ENCODE measurements around the gene LRTM1. TPM values are rescaled to one million over a fixed set of nuclear protein-coding genes. Genes with fewer than 3 reads are reported as not detected.

The LRTM1 gene
- total RNA-seq, 1 experiment from 2014 or later: not detected

GRCh38 chr3:54878145-54878544 lies 49.7 kb downstream of the LRTM1 start:
- peaks cover 3% of the 10 kb centered on the region; the same call in 1 of the 2 replicates for H3K4me1 ChIP-seq (ENCODE audit: insufficient read depth, low read length)
- no peak overlapping the region for H3K9ac ChIP-seq (ENCODE audit: extremely low read depth, insufficient read length, low read length)
- Mint-ChIP-seq H3K4me1 (peaks cover 18 to 25% of the 10 kb centered on the region in 2 experiments), H3K27me3 (ENCODE audit: low read depth) (no peaks in the 10 kb centered on the region), H3K36me3 (ENCODE audit: insufficient read depth in 1 of 3, low read depth in 3 of 3) (0 out of 7 replicates have a peak, but pooled peaks cover 0 to 3% (median 2%) of the 10 kb centered on the region in 3 experiments), H3K9me3 (no peaks in the 10 kb centered on the region), H3K27ac (no peak overlapping the region), H3K4me3 (no peak overlapping the region)
- H3K27ac ChIP-seq (ENCODE audit: insufficient read length, low read depth, low read length): no peak overlapping the region
- no peak overlapping the region for H3K56ac ChIP-seq (ENCODE audit: insufficient read length, low read depth, low read length)
- H3K4ac ChIP-seq (ENCODE audit: low read depth, low read length): no peak overlapping the region
- H3K79me2 ChIP-seq (ENCODE audit: insufficient read depth, low read length): no peaks in the 10 kb centered on the region
- no peak overlapping the region for H2BK5ac ChIP-seq (ENCODE audit: insufficient read length, low read length)
- H3K79me1 ChIP-seq (ENCODE audit: insufficient read depth, low read depth, low read length, poor library complexity, severe bottlenecking): no peaks in the 10 kb centered on the region
- H2BK15ac ChIP-seq (ENCODE audit: low read depth, low read length): no peak overlapping the region
- H3K14ac ChIP-seq (ENCODE audit: insufficient read depth, low read length): no peak overlapping the region
- H3K27me3 ChIP-seq (ENCODE audit: insufficient read depth, low read length): no peaks in the 10 kb centered on the region
- no peak overlapping the region for H3K4me2 ChIP-seq (ENCODE audit: insufficient read depth, insufficient read length, low read length)
- H3K9me3 ChIP-seq (ENCODE audit: control insufficient read depth, low read depth, low read length): no peaks in the 10 kb centered on the region
- H3T11ph ChIP-seq (ENCODE audit: low read length): no peak overlapping the region
- no peak overlapping the region for H2BK120ac ChIP-seq (ENCODE audit: low read depth, low read length, poor library complexity, severe bottlenecking)
- H4K8ac ChIP-seq (replicated peaks; ENCODE audit: insufficient read length, low read depth, low read length): no peak overlapping the region
- H2BK20ac ChIP-seq (ENCODE audit: low read depth, low read length, poor library complexity, severe bottlenecking): no peak overlapping the region
- H2AK5ac ChIP-seq (ENCODE audit: insufficient read length, low read length): no peak overlapping the region
- no peaks in the 10 kb centered on the region for H4K20me1 ChIP-seq (ENCODE audit: control insufficient read depth, insufficient read depth, insufficient read length)
- no peak overlapping the region for H4K5ac ChIP-seq (ENCODE audit: insufficient read length, low read depth, low read length)
- TF ChIP-seq, protein P1, sequence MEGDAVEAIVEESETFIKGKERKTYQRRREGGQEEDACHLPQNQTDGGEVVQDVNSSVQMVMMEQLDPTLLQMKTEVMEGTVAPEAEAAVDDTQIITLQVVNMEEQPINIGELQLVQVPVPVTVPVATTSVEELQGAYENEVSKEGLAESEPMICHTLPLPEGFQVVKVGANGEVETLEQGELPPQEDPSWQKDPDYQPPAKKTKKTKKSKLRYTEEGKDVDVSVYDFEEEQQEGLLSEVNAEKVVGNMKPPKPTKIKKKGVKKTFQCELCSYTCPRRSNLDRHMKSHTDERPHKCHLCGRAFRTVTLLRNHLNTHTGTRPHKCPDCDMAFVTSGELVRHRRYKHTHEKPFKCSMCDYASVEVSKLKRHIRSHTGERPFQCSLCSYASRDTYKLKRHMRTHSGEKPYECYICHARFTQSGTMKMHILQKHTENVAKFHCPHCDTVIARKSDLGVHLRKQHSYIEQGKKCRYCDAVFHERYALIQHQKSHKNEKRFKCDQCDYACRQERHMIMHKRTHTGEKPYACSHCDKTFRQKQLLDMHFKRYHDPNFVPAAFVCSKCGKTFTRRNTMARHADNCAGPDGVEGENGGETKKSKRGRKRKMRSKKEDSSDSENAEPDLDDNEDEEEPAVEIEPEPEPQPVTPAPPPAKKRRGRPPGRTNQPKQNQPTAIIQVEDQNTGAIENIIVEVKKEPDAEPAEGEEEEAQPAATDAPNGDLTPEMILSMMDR (conservative IDR thresholded peaks at IDR 0.05): no peak
- no peak overlapping the region for H3K18ac ChIP-seq (ENCODE audit: insufficient read length, low read depth, low read length)
- no peak for DNase-seq
- no peak overlapping the region for H2AFZ ChIP-seq (ENCODE audit: low read length)
- WGBS (ENCODE audit: extremely low coverage, insufficient read length, low lambda C conversion rate): no CpG with 5 or more reads among the region's 7 CpGs
- H3K23ac ChIP-seq (ENCODE audit: insufficient read length, low read depth, low read length): no peak overlapping the region
- H3K23me2 ChIP-seq (ENCODE audit: insufficient read length, low read depth, low read length, poor library complexity, severe bottlenecking): no peaks in the 10 kb centered on the region
- no peak overlapping the region for H2BK12ac ChIP-seq (ENCODE audit: insufficient read length, low read depth, low read length)
- H4K91ac ChIP-seq (ENCODE audit: insufficient read length, low read depth, low read length): no peak overlapping the region

All from H9 (cell line).